HEK293 (cell line): Measurements from ENCODE around the gene GABBR2.
A peak's percentile ranks its signal among the peaks of the same experiment; 100 is the strongest.

Source experiments
- CTCF ChIP-seq: fragments of 450-650 bp; formaldehyde crosslinking; IDR thresholded peaks from 2 replicates; pipeline ENCODE4 v1.5.1; 2016; ENCODE audit warnings: missing biosample characterization, missing genetic modification characterization
- EGR2 ChIP-seq: fragments of 450-650 bp; formaldehyde crosslinking; IDR thresholded peaks from 2 replicates; pipeline ENCODE4 v1.5.1; 2016; ENCODE audit warnings: low read depth, missing biosample characterization, missing genetic modification characterization
- PATZ1 ChIP-seq: fragments of 450-650 bp; formaldehyde crosslinking; IDR thresholded peaks from 2 replicates; pipeline ENCODE4 v1.5.1; 2016; ENCODE audit warnings: missing biosample characterization, missing genetic modification characterization
- REST ChIP-seq: fragments of 450-650 bp; formaldehyde crosslinking; IDR thresholded peaks from 2 replicates; pipeline ENCODE4 v1.5.1; 2016; ENCODE audit warnings: missing biosample characterization, missing genetic modification characterization
- TRIM28 ChIP-seq: IDR thresholded peaks from 2 replicates; pipeline ENCODE4 v1.6.1; 2011; ENCODE audit warnings: low read length, control low read depth, borderline replicate concordance
- ZFP3 ChIP-seq: fragments of 450-650 bp; formaldehyde crosslinking; IDR thresholded peaks from 2 replicates; pipeline ENCODE4 v1.5.1; 2016; ENCODE audit warnings: low read depth, missing biosample characterization, missing genetic modification characterization
- ZNF10 ChIP-seq: fragments of 450-650 bp; formaldehyde crosslinking; IDR thresholded peaks from 2 replicates; pipeline ENCODE4 v1.5.1; 2017; ENCODE audit warnings: missing biosample characterization, missing genetic modification characterization
- ZNF138 ChIP-seq: fragments of 450-650 bp; formaldehyde crosslinking; IDR thresholded peaks from 2 replicates; pipeline ENCODE4 v1.5.1; 2016; ENCODE audit warnings: missing biosample characterization, missing genetic modification characterization, borderline replicate concordance
- ZNF16 ChIP-seq: fragments of 450-650 bp; formaldehyde crosslinking; IDR thresholded peaks from 2 replicates; pipeline ENCODE4 v1.5.1; 2016; ENCODE audit warnings: low read depth, missing biosample characterization, missing genetic modification characterization
- ZNF280C ChIP-seq: fragments of 450-650 bp; formaldehyde crosslinking; IDR thresholded peaks from 2 replicates; pipeline ENCODE4 v1.5.1; 2016; ENCODE audit warnings: missing biosample characterization, missing genetic modification characterization
- ZNF677 ChIP-seq: fragments of 450-650 bp; IDR thresholded peaks from 2 replicates; pipeline ENCODE4 v1.5.0; 2018; ENCODE audit warnings: missing biosample characterization, mild to moderate bottlenecking, missing genetic modification characterization, moderate library complexity
- ZNF704 ChIP-seq: fragments of 450-650 bp; formaldehyde crosslinking; IDR thresholded peaks from 2 replicates; pipeline ENCODE4 v1.5.1; 2016; ENCODE audit warnings: missing biosample characterization, missing genetic modification characterization
- ZSCAN30 ChIP-seq: fragments of 450-650 bp; IDR thresholded peaks from 2 replicates; pipeline ENCODE4 v1.5.1; 2018; ENCODE audit warnings: missing biosample characterization, mild to moderate bottlenecking, missing genetic modification characterization, moderate library complexity
- ZSCAN5A ChIP-seq: fragments of 450-650 bp; formaldehyde crosslinking; IDR thresholded peaks from 2 replicates; pipeline ENCODE4 v1.5.1; 2016; ENCODE audit warnings: missing biosample characterization, missing genetic modification characterization

GRCh38 chr9:98432134-98432533 lies 276.6 kb downstream of the GABBR2 start:
- no peak for TF ChIP-seq CTCF (tag by site-specific recombination)
- no peak for TF ChIP-seq ZNF704
- no peak for TF ChIP-seq ZNF280C (tag by site-specific recombination)
- TF ChIP-seq ZNF677 (tag by site-specific recombination), result no peak
- no peak for TF ChIP-seq EGR2
- no peak for TF ChIP-seq TRIM28
- TF ChIP-seq ZNF138 (tag by site-specific recombination), result no peak
- TF ChIP-seq ZSCAN30 (tag by site-specific recombination), result no peak
- TF ChIP-seq REST (tag by site-specific recombination), result 0 out of 2 replicates have a peak, but pooled peaks have one; percentile 27
- no peak for TF ChIP-seq ZSCAN5A
- TF ChIP-seq ZNF10 (tag by site-specific recombination), result no peak
- TF ChIP-seq PATZ1 (tag by site-specific recombination), result no peak
- TF ChIP-seq ZFP3, result no peak
- TF ChIP-seq ZNF16 (tag by site-specific recombination), result no peak
